Colonic mucosa (tissue), 4 donors: ENCODE measurements around the gene FAM234B. TPM values are rescaled to one million over a fixed set of nuclear protein-coding genes. Genes with fewer than 3 reads are reported as not detected.

Source experiments
- DNase-seq: peaks from one replicate; pipeline ENCODE4 v3.0.0-alpha.2; 2020
- H3K27ac ChIP-seq: fragments of 200-600 bp; one replicate; pipeline ENCODE4 v1.8.0; 2021
- H3K27me3 ChIP-seq: fragments of 200-600 bp; one replicate; pipeline ENCODE4 v1.8.0; 2021
- H3K36me3 ChIP-seq: fragments of 200-600 bp; one replicate; pipeline ENCODE4 v1.8.0; 2021
- H3K4me1 ChIP-seq: fragments of 200-600 bp; one replicate; pipeline ENCODE4 v1.8.0; 2021; ENCODE audit warnings: mild to moderate bottlenecking
- H3K4me3 ChIP-seq: fragments of 200-600 bp; one replicate; pipeline ENCODE4 v1.8.0; 2021
- H3K9ac ChIP-seq, 2 donors: one replicate each; pipeline ENCODE4 v1.7.0; 2013; ENCODE audit warnings: control low read depth in 2 of 2, low read depth in 2 of 2, low read length in 2 of 2
- H3K9me3 ChIP-seq: fragments of 200-600 bp; one replicate; pipeline ENCODE4 v1.8.0; 2021
- CTCF ChIP-seq: fragments of 200-600 bp; IDR thresholded peaks from one replicate; pipeline ENCODE4 v1.8.0; 2022; ENCODE audit warnings: antibody characterized with exemption, mild to moderate bottlenecking
- intact Hi-C: fragments of 100-400 bp; cut with DNase I; formaldehyde crosslinking; loops from one replicate; pipeline ENCODE4 v1.14.1; 2022
- total RNA-seq, 2 donors: library from RNA; stranded (reverse); fragmentation: NEBNext Ultra II Directional in 1 of 2; extraction: Animal tissue kit (Norgen Biotek cat#: 25700) in 1 of 2; gene quantifications; one replicate each; pipeline ENCODE4 v1.2.1, GENCODE V29; 2021
- donor health status: healthy.
- donor health status: DM: no; HTN: no; CAD: no.
- donor health status: DM: no; HTN: no; CAD: no.

FAM234B gene
- total RNA-seq, 2 donors from 2014 or later: 1.5 to 2.0 TPM

GRCh38 chr12:13039328-13039956 is 4.7 kb upstream of the FAM234B start:
- no peak for TF ChIP-seq CTCF
- Histone ChIP-seq H3K27me3 (peaks cover 15% of the 10 kb centered on the region), H3K9ac (peak overlapping the region in 1 of 2 donors; percentile 12), H3K27ac (no peak overlapping the region), H3K36me3 (no peaks in the 10 kb centered on the region), H3K4me1 (peaks cover 8% of the 10 kb centered on the region), H3K9me3 (no peaks in the 10 kb centered on the region), H3K4me3 (no peak overlapping the region)
- intact Hi-C loops: no loop called here
- peak; percentile 39 for DNase-seq

- H3K9ac ChIP-seq: no peak overlapping the region
- no peak overlapping the region for H3K27ac ChIP-seq
- no peak for DNase-seq
- no peak overlapping the region for H3K4me3 ChIP-seq
- intact Hi-C loops: loop anchor here (5.0 kb wide), 1 partner anchor 39 kb away; the partner anchor contains the start of gene HEBP1
- H3K36me3 ChIP-seq: no peaks in the 10 kb centered on the region
- peaks cover 32% of the 10 kb centered on the region for H3K27me3 ChIP-seq
- no peaks in the 10 kb centered on the region for H3K9me3 ChIP-seq
- TF ChIP-seq CTCF: no peak
- peaks cover 8% of the 10 kb centered on the region for H3K4me1 ChIP-seq
These were observed 3.0 kb upstream of the FAM234B start for GRCh38 chr12:13041224-13041623.

DNA sequence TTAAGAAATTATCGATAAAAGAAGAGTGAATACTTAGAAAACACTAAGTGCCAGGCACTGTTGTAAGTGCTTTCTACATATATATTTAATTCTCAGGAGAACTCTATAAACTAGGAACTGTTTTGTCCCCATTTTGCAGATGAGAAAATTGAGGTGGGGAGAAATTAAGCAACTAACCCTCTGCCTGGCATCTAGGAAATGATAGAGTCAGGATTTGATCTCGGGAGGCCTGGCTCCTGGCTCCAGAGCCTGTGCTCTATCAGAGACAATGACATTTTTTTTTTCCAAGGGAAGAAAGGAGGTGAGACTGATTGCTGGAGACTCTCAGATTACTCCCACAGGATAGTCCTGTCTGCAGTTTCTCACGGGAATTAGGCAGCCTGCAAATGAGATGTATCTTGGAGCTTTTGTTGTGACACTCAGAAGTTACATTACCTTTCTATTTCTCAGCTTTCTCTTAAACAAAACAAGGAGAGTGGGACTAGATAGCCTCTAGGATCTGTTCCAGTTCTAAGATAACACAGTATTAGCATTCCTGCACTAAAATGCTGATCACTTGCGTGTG is 1.4 kb upstream of the FAM234B start:
- Histone ChIP-seq H3K9ac (no peak overlapping the region), H3K4me3 (no peak overlapping the region), H3K36me3 (no peaks in the 10 kb centered on the region), H3K27ac (no peak overlapping the region), H3K27me3 (peaks cover 28% of the 10 kb centered on the region), H3K9me3 (no peaks in the 10 kb centered on the region), H3K4me1 (peaks cover 8% of the 10 kb centered on the region)
- no peak for DNase-seq
- intact Hi-C loops: loop anchor here (5.0 kb wide), 1 partner anchor 40 kb away; the partner anchor contains the start of gene HEBP1
- TF ChIP-seq CTCF: no peak

GRCh38 chr12:13044906-13045299 is 722 bp downstream of the FAM234B start:
- H3K9me3 ChIP-seq: no peaks in the 10 kb centered on the region
- intact Hi-C loops: loop anchor here (5.0 kb wide), 1 partner anchor 43 kb away; the partner anchor contains the start of gene HEBP1

DNA sequence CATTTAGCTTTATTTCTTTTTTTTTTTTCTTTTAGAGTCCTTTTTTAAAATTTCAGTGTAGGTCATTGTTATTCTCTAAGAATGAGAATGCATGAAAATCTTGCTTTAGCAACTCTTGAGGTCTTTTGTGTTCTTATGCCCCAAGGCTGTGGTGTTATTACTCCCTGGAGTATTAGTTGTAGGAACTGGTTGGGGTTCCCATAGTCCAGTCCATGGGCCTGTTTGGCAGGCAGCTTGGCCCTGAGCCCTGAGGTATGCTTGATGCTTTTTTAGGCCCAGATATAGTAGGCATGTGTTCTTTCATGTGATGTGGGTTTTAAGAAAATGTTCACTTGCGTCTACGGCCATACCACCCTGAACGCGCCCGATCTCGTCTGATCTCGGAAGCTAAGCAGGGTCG is 1.6 kb downstream of the FAM234B start:
- no peak for TF ChIP-seq CTCF
- H3K9me3 ChIP-seq: no peaks in the 10 kb centered on the region
- no peak overlapping the region for H3K4me3 ChIP-seq
- no peaks in the 10 kb centered on the region for H3K36me3 ChIP-seq
- intact Hi-C loops: no loop called here
- no peak overlapping the region for H3K9ac ChIP-seq
- no peaks in the 10 kb centered on the region for H3K4me1 ChIP-seq
- no peak overlapping the region for H3K27ac ChIP-seq
- DNase-seq: no peak
- H3K27me3 ChIP-seq: peaks cover 36% of the 10 kb centered on the region

More at GRCh38 chr12:13044906-13045299, 722 bp downstream of the FAM234B start:
- no peak for DNase-seq
- peak overlapping the region in 1 of 2 donors; percentile 77 for H3K9ac ChIP-seq
- peak overlapping the region; percentile 80 for H3K4me3 ChIP-seq
- peaks cover 6% of the 10 kb centered on the region for H3K4me1 ChIP-seq
- peaks cover 36% of the 10 kb centered on the region for H3K27me3 ChIP-seq
- no peak overlapping the region for H3K27ac ChIP-seq
- no peaks in the 10 kb centered on the region for H3K36me3 ChIP-seq
- TF ChIP-seq CTCF: no peak
